HG03457 (cell line): Measurements from ENCODE around the gene TMEM252.

Experiments
- ATAC-seq: cut with Tn5 transposase; IDR thresholded peaks from one replicate; pipeline ENCODE4 v1.9.1; 2021; ENCODE audit warnings: moderate number of reproducible peaks; ENCODE audit not compliant: unreplicated experiment

The TMEM252 gene

GRCh38 chr9:68540712-68541535 lies at the start of gene TMEM252:
TSS of gene TMEM252 (minus strand) at chr9:68540883. CDS start at chr9:68540814, 69 bp downstream.
- no peak for ATAC-seq

- no peak for ATAC-seq
Measured at GRCh38 chr9:68585034-68585761, 44.5 kb upstream of the TMEM252 start.

GRCh38 chr9:68584189-68585033 lies 43.7 kb upstream of the TMEM252 start:
- peak; percentile 78 for ATAC-seq

- no peak for ATAC-seq
Measured at GRCh38 chr9:68581696-68582095, 41.0 kb upstream of the TMEM252 start.

- peak; percentile 80 for ATAC-seq
Measured at GRCh38 chr9:68577774-68578591, 37.3 kb upstream of the TMEM252 start.

- ATAC-seq: no peak
Measured at GRCh38 chr9:68575817-68576216, 35.1 kb upstream of the TMEM252 start.

GRCh38 chr9:68574150-68574549 lies 33.5 kb upstream of the TMEM252 start:
- ATAC-seq: no peak

GRCh38 chr9:68567565-68567964 lies 26.9 kb upstream of the TMEM252 start:
- no peak for ATAC-seq

GRCh38 chr9:68562461-68562860 lies 21.8 kb upstream of the TMEM252 start:
- no peak for ATAC-seq

- ATAC-seq: no peak
Measured at GRCh38 chr9:68560071-68560844, 19.6 kb upstream of the TMEM252 start.

- ATAC-seq: no peak
Measured at GRCh38 chr9:68558545-68558944, 17.9 kb upstream of the TMEM252 start.

- no peak for ATAC-seq
Measured at GRCh38 chr9:68555437-68556150, 14.9 kb upstream of the TMEM252 start.

- no peak for ATAC-seq
Measured at GRCh38 chr9:68552700-68553476, 12.2 kb upstream of the TMEM252 start.

GRCh38 chr9:68551191-68551590 lies 10.5 kb upstream of the TMEM252 start:
- no peak for ATAC-seq

GRCh38 chr9:68548241-68548640 lies 7.6 kb upstream of the TMEM252 start:
- ATAC-seq: no peak

GRCh38 chr9:68547417-68547816 lies 6.7 kb upstream of the TMEM252 start:
- no peak for ATAC-seq

- peak; percentile 81 for ATAC-seq
Measured at GRCh38 chr9:68546596-68547390, 6.1 kb upstream of the TMEM252 start.
